GM23338 (cell line): Measurements from ENCODE around the gene USP35. TPM values are rescaled to one million over a fixed set of nuclear protein-coding genes. Genes with fewer than 3 reads are reported as not detected.

Experiments
- ATAC-seq: fragments of 200-7000 bp; cut with Tn5 transposase; 3 replicates; pipeline ENCODE4 v1.9.1; 2020
- DNase-seq: peaks from one replicate; pipeline ENCODE4 v3.0.0-alpha.2; 2015; ENCODE audit warnings: low spot score
- H2AFZ ChIP-seq: fragments of 200-600 bp; sonication (generic); 2 replicates; pipeline ENCODE4 v1.8.0; 2016; ENCODE audit warnings: antibody characterized with exemption, mild to moderate bottlenecking, moderate library complexity
- H3F3A ChIP-seq: fragments of 200-600 bp; sonication (generic); replicated peaks from 2 replicates; pipeline ENCODE4 v1.8.0; 2017; ENCODE audit warnings: antibody characterized with exemption, mixed run types, low read depth
- H3K27ac ChIP-seq: fragments of 200-600 bp; sonication (generic); 2 replicates; pipeline ENCODE4 v1.6.1; 2016; ENCODE audit warnings: low read depth
- H3K27me3 ChIP-seq: fragments of 200-600 bp; sonication (generic); 2 replicates; pipeline ENCODE4 v1.8.0; 2016; ENCODE audit warnings: mild to moderate bottlenecking, mixed run types, moderate library complexity; ENCODE audit not compliant: insufficient read depth
- H3K36me3 ChIP-seq: fragments of 200-600 bp; sonication (generic); 2 replicates; pipeline ENCODE4 v1.8.0; 2016; ENCODE audit warnings: mild to moderate bottlenecking; ENCODE audit not compliant: insufficient read depth
- H3K4me1 ChIP-seq: fragments of 200-600 bp; sonication (generic); 2 replicates; pipeline ENCODE4 v1.8.0; 2016; ENCODE audit warnings: mild to moderate bottlenecking, moderate library complexity; ENCODE audit not compliant: insufficient read depth
- H3K4me2 ChIP-seq: fragments of 200-600 bp; sonication (generic); 2 replicates; pipeline ENCODE4 v1.7.1; 2017; ENCODE audit warnings: mixed run types
- H3K4me3 ChIP-seq: fragments of 200-600 bp; sonication (generic); 2 replicates; pipeline ENCODE4 v1.6.1; 2016; ENCODE audit warnings: mixed run types
- H3K79me2 ChIP-seq: fragments of 200-600 bp; sonication (generic); replicated peaks from 2 replicates; pipeline ENCODE4 v1.8.0; 2017; ENCODE audit warnings: mild to moderate bottlenecking; ENCODE audit not compliant: insufficient read depth
- H3K9me2 ChIP-seq: fragments of 200-600 bp; sonication (generic); 2 replicates; pipeline ENCODE4 v1.8.0; 2017; ENCODE audit not compliant: insufficient read depth
- H4K20me1 ChIP-seq: fragments of 200-600 bp; sonication (generic); replicated peaks from 2 replicates; pipeline ENCODE4 v1.8.0; 2017; ENCODE audit warnings: mild to moderate bottlenecking; ENCODE audit not compliant: insufficient read depth
- H3K27ac Mint-ChIP-seq: 2 replicates; pipeline ENCODE4 v1.8.0; 2020; ENCODE audit warnings: inconsistent platforms, mild to moderate bottlenecking, moderate library complexity, mixed read lengths
- H3K27me3 Mint-ChIP-seq: 3 replicates; pipeline ENCODE4 v1.8.0; 2022; ENCODE audit warnings: low read depth, mild to moderate bottlenecking, moderate library complexity, mixed read lengths, inconsistent platforms; ENCODE audit not compliant: insufficient read depth, poor library complexity
- H3K36me3 Mint-ChIP-seq: 3 replicates; pipeline ENCODE4 v1.8.0; 2021; ENCODE audit warnings: low read depth, mild to moderate bottlenecking, inconsistent platforms, moderate library complexity, mixed read lengths
- H3K4me1 Mint-ChIP-seq: 3 replicates; pipeline ENCODE4 v1.8.0; 2020; ENCODE audit warnings: mild to moderate bottlenecking, inconsistent platforms, mixed read lengths
- H3K4me3 Mint-ChIP-seq: 3 replicates; pipeline ENCODE4 v1.8.0; 2021; ENCODE audit warnings: moderate library complexity, mild to moderate bottlenecking, inconsistent platforms, mixed read lengths
- H3K9me3 Mint-ChIP-seq: 3 replicates; pipeline ENCODE4 v1.8.0; 2020; ENCODE audit warnings: moderate library complexity, mild to moderate bottlenecking, inconsistent platforms, mixed read lengths
- polyA plus RNA-seq: library from polyadenylated mRNA; unstranded; fragments of >200 nt; fragmentation: Nextera tagmentation; extraction: Ambion mirVana; gene quantifications from 2 replicates; pipeline ENCODE4 v1.2.1, GENCODE V29; 2016
- total RNA-seq: library from RNA; depleted of rRNA; stranded (reverse); fragments of >200 nt; shearing (Covaris generic); gene quantifications from 2 replicates; pipeline ENCODE4 v1.2.3, GENCODE V29; 2014
- TF ChIP-seq, protein P1 (sequence below): IDR thresholded peaks from 2 replicates; pipeline ENCODE4 v1.6.1; 2016; ENCODE audit warnings: antibody characterized with exemption
- TF ChIP-seq, protein P2 (sequence below): IDR thresholded peaks from one replicate; pipeline ENCODE4 v1.6.1; 2018; ENCODE audit warnings: antibody characterized with exemption; ENCODE audit not compliant: unreplicated experiment
- TF ChIP-seq, protein P3 (sequence below): fragments of 250-450 bp; sonication (Bioruptor Pico); IDR thresholded peaks from 2 replicates; pipeline ENCODE4 v1.5.0; 2020; ENCODE audit warnings: mild to moderate bottlenecking, moderate library complexity

USP35 gene
- total and polyA plus RNA-seq, 2 experiments from 2014 or later: 2.5 to 10.7 TPM

GRCh38 chr11:78261828-78262227 lies 73.1 kb downstream of the USP35 start:
- TF ChIP-seq, protein P1, sequence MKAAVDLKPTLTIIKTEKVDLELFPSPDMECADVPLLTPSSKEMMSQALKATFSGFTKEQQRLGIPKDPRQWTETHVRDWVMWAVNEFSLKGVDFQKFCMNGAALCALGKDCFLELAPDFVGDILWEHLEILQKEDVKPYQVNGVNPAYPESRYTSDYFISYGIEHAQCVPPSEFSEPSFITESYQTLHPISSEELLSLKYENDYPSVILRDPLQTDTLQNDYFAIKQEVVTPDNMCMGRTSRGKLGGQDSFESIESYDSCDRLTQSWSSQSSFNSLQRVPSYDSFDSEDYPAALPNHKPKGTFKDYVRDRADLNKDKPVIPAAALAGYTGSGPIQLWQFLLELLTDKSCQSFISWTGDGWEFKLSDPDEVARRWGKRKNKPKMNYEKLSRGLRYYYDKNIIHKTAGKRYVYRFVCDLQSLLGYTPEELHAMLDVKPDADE: no peak
- TF ChIP-seq, protein P2, sequence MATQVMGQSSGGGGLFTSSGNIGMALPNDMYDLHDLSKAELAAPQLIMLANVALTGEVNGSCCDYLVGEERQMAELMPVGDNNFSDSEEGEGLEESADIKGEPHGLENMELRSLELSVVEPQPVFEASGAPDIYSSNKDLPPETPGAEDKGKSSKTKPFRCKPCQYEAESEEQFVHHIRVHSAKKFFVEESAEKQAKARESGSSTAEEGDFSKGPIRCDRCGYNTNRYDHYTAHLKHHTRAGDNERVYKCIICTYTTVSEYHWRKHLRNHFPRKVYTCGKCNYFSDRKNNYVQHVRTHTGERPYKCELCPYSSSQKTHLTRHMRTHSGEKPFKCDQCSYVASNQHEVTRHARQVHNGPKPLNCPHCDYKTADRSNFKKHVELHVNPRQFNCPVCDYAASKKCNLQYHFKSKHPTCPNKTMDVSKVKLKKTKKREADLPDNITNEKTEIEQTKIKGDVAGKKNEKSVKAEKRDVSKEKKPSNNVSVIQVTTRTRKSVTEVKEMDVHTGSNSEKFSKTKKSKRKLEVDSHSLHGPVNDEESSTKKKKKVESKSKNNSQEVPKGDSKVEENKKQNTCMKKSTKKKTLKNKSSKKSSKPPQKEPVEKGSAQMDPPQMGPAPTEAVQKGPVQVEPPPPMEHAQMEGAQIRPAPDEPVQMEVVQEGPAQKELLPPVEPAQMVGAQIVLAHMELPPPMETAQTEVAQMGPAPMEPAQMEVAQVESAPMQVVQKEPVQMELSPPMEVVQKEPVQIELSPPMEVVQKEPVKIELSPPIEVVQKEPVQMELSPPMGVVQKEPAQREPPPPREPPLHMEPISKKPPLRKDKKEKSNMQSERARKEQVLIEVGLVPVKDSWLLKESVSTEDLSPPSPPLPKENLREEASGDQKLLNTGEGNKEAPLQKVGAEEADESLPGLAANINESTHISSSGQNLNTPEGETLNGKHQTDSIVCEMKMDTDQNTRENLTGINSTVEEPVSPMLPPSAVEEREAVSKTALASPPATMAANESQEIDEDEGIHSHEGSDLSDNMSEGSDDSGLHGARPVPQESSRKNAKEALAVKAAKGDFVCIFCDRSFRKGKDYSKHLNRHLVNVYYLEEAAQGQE: no peak
- TF ChIP-seq, protein P3, sequence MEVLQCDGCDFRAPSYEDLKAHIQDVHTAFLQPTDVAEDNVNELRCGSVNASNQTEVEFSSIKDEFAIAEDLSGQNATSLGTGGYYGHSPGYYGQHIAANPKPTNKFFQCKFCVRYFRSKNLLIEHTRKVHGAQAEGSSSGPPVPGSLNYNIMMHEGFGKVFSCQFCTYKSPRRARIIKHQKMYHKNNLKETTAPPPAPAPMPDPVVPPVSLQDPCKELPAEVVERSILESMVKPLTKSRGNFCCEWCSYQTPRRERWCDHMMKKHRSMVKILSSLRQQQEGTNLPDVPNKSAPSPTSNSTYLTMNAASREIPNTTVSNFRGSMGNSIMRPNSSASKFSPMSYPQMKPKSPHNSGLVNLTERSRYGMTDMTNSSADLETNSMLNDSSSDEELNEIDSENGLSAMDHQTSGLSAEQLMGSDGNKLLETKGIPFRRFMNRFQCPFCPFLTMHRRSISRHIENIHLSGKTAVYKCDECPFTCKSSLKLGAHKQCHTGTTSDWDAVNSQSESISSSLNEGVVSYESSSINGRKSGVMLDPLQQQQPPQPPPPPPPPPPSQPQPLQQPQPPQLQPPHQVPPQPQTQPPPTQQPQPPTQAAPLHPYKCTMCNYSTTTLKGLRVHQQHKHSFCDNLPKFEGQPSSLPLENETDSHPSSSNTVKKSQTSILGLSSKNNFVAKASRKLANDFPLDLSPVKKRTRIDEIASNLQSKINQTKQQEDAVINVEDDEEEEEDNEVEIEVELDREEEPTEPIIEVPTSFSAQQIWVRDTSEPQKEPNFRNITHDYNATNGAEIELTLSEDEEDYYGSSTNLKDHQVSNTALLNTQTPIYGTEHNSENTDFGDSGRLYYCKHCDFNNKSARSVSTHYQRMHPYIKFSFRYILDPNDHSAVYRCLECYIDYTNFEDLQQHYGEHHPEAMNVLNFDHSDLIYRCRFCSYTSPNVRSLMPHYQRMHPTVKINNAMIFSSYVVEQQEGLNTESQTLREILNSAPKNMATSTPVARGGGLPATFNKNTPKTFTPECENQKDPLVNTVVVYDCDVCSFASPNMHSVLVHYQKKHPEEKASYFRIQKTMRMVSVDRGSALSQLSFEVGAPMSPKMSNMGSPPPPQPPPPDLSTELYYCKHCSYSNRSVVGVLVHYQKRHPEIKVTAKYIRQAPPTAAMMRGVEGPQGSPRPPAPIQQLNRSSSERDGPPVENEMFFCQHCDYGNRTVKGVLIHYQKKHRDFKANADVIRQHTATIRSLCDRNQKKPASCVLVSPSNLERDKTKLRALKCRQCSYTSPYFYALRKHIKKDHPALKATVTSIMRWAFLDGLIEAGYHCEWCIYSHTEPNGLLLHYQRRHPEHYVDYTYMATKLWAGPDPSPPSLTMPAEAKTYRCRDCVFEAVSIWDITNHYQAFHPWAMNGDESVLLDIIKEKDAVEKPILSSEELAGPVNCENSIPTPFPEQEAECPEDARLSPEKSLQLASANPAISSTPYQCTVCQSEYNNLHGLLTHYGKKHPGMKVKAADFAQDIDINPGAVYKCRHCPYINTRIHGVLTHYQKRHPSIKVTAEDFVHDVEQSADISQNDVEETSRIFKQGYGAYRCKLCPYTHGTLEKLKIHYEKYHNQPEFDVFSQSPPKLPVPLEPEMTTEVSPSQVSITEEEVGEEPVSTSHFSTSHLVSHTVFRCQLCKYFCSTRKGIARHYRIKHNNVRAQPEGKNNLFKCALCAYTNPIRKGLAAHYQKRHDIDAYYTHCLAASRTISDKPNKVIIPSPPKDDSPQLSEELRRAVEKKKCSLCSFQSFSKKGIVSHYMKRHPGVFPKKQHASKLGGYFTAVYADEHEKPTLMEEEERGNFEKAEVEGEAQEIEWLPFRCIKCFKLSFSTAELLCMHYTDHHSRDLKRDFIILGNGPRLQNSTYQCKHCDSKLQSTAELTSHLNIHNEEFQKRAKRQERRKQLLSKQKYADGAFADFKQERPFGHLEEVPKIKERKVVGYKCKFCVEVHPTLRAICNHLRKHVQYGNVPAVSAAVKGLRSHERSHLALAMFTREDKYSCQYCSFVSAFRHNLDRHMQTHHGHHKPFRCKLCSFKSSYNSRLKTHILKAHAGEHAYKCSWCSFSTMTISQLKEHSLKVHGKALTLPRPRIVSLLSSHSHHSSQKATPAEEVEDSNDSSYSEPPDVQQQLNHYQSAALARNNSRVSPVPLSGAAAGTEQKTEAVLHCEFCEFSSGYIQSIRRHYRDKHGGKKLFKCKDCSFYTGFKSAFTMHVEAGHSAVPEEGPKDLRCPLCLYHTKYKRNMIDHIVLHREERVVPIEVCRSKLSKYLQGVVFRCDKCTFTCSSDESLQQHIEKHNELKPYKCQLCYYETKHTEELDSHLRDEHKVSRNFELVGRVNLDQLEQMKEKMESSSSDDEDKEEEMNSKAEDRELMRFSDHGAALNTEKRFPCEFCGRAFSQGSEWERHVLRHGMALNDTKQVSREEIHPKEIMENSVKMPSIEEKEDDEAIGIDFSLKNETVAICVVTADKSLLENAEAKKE: no peak
- H3K36me3 Mint-ChIP-seq: no peaks in the 10 kb centered on the region
- H3K27me3 ChIP-seq: no peaks in the 10 kb centered on the region
- H3K4me2 ChIP-seq: peak overlapping the region; percentile 53; the same call in 1 of the 2 replicates
- H3K9me3 Mint-ChIP-seq: no peaks in the 10 kb centered on the region
- H3K27ac Mint-ChIP-seq: no peak overlapping the region
- peaks cover 13% of the 10 kb centered on the region; the same call in 2 of the 3 replicates for H3K4me1 Mint-ChIP-seq
- H3K4me3 Mint-ChIP-seq: no peak overlapping the region
- H3K79me2 ChIP-seq: no peaks in the 10 kb centered on the region
- DNase-seq (no peak), ATAC-seq (no peak)
- no peaks in the 10 kb centered on the region for H3K36me3 ChIP-seq
- no peak overlapping the region for H3K27ac ChIP-seq
- H3K4me1 ChIP-seq: peaks cover 14% of the 10 kb centered on the region
- H4K20me1 ChIP-seq: no peaks in the 10 kb centered on the region; the same call in 1 of the 2 replicates
- H3K4me3 ChIP-seq: no peak overlapping the region
- H3F3A ChIP-seq: no peaks in the 10 kb centered on the region
- H3K9me2 ChIP-seq: no peaks in the 10 kb centered on the region
- peak overlapping the region; percentile 66; the same call in 1 of the 2 replicates for H2AFZ ChIP-seq
- H3K27me3 Mint-ChIP-seq: no peaks in the 10 kb centered on the region
